SK-N-SH treated with all-trans-retinoic acid at 6 μM for 48 hours (cell line): Measurements from ENCODE around the gene CHD3.

ENCODE experiments used
- ARNTL ChIP-seq: fragments of 450-650 bp; formaldehyde crosslinking; IDR thresholded peaks from 2 replicates; pipeline ENCODE4 v1.5.0; 2020; ENCODE audit warnings: low read depth, mild to moderate bottlenecking, moderate library complexity, borderline replicate concordance
- CSDC2 ChIP-seq: fragments of 250-450 bp; sonication (Bioruptor Pico); IDR thresholded peaks from 2 replicates; pipeline ENCODE4 v1.5.0; 2020; ENCODE audit warnings: mild to moderate bottlenecking, moderate library complexity
- ESRRG ChIP-seq: fragments of 250-450 bp; sonication (Bioruptor Pico); IDR thresholded peaks from 2 replicates; pipeline ENCODE4 v1.6.1; 2021; ENCODE audit warnings: mild to moderate bottlenecking
- OSR1 ChIP-seq: fragments of 250-450 bp; sonication (Bioruptor Pico); IDR thresholded peaks from 2 replicates; pipeline ENCODE4 v1.8.0; 2022; ENCODE audit warnings: moderate library complexity, mild to moderate bottlenecking, inconsistent platforms
- TCF4 ChIP-seq: fragments of 250-450 bp; sonication (Bioruptor Pico); IDR thresholded peaks from 2 replicates; pipeline ENCODE4 v1.8.0; 2021; ENCODE audit warnings: mild to moderate bottlenecking, moderate library complexity, borderline replicate concordance
- ZFP3 ChIP-seq: fragments of 250-450 bp; sonication (Bioruptor Pico); IDR thresholded peaks from 2 replicates; pipeline ENCODE4 v1.5.0; 2020; ENCODE audit warnings: mild to moderate bottlenecking, moderate library complexity
- ZFP30 ChIP-seq: fragments of 450-650 bp; formaldehyde crosslinking; IDR thresholded peaks from 2 replicates; pipeline ENCODE4 v1.5.0; 2022; ENCODE audit warnings: mild to moderate bottlenecking, moderate library complexity
- ZNF565 ChIP-seq: fragments of 450-650 bp; formaldehyde crosslinking; conservative IDR thresholded peaks from 2 replicates; pipeline ENCODE4 v1.5.0; 2020; ENCODE audit warnings: low read depth, mild to moderate bottlenecking, moderate library complexity
- TF ChIP-seq, protein P1 (sequence below): fragments of 250-450 bp; sonication (Bioruptor Pico); IDR thresholded peaks from 2 replicates; pipeline ENCODE4 v1.8.0; 2021; ENCODE audit warnings: low read depth, mild to moderate bottlenecking, moderate library complexity, borderline replicate concordance
- TF ChIP-seq, protein P2 (sequence below): fragments of 250-450 bp; sonication (Bioruptor Pico); IDR thresholded peaks from 2 replicates; pipeline ENCODE4 v1.8.0; 2020; ENCODE audit warnings: mild to moderate bottlenecking, moderate library complexity, borderline replicate concordance
- TF ChIP-seq, protein P3 (sequence below): fragments of 250-450 bp; sonication (Bioruptor Pico); IDR thresholded peaks from 2 replicates; pipeline ENCODE4 v1.5.1; 2021; ENCODE audit warnings: mild to moderate bottlenecking, moderate library complexity

DNA sequence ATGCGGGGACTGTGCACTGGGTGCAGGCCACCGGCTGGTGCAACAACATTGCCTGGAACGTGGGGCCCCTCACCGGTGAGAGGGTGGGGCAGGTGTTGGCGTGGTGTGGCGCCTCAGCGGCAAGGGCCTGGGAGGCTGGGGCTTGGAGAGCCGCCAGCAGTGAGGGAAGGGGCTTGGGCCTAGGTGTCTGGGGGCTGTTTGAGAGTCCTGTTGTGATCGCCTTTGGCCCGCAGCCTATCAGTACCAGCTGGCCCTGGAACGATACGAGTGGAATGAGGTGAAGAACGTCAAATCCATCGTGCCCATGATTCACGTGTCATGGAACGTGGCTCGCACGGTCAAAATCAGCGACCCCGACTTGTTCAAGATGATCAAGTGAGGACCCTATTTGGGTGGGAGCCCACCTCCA lies 36.3 kb upstream of the CHD3 start:
- TF ChIP-seq, protein P1, sequence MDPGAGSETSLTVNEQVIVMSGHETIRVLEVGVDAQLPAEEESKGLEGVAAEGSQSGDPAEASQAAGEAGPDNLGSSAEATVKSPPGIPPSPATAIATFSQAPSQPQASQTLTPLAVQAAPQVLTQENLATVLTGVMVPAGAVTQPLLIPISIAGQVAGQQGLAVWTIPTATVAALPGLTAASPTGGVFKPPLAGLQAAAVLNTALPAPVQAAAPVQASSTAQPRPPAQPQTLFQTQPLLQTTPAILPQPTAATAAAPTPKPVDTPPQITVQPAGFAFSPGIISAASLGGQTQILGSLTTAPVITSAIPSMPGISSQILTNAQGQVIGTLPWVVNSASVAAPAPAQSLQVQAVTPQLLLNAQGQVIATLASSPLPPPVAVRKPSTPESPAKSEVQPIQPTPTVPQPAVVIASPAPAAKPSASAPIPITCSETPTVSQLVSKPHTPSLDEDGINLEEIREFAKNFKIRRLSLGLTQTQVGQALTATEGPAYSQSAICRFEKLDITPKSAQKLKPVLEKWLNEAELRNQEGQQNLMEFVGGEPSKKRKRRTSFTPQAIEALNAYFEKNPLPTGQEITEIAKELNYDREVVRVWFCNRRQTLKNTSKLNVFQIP: no peak
- TF ChIP-seq ZNF565 (CRISPR knock-in tag) (no peak), OSR1 (CRISPR knock-in tag) (no peak), CSDC2 (CRISPR knock-in tag) (no peak), TCF4 (no peak), ZFP3 (CRISPR knock-in tag) (no peak), ESRRG (CRISPR knock-in tag) (no peak), ARNTL (CRISPR knock-in tag) (no peak), ZFP30 (CRISPR knock-in tag) (no peak)
- TF ChIP-seq, protein P2, sequence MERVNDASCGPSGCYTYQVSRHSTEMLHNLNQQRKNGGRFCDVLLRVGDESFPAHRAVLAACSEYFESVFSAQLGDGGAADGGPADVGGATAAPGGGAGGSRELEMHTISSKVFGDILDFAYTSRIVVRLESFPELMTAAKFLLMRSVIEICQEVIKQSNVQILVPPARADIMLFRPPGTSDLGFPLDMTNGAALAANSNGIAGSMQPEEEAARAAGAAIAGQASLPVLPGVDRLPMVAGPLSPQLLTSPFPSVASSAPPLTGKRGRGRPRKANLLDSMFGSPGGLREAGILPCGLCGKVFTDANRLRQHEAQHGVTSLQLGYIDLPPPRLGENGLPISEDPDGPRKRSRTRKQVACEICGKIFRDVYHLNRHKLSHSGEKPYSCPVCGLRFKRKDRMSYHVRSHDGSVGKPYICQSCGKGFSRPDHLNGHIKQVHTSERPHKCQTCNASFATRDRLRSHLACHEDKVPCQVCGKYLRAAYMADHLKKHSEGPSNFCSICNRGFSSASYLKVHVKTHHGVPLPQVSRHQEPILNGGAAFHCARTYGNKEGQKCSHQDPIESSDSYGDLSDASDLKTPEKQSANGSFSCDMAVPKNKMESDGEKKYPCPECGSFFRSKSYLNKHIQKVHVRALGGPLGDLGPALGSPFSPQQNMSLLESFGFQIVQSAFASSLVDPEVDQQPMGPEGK (CRISPR knock-in tag): no peak
- TF ChIP-seq, protein P3, sequence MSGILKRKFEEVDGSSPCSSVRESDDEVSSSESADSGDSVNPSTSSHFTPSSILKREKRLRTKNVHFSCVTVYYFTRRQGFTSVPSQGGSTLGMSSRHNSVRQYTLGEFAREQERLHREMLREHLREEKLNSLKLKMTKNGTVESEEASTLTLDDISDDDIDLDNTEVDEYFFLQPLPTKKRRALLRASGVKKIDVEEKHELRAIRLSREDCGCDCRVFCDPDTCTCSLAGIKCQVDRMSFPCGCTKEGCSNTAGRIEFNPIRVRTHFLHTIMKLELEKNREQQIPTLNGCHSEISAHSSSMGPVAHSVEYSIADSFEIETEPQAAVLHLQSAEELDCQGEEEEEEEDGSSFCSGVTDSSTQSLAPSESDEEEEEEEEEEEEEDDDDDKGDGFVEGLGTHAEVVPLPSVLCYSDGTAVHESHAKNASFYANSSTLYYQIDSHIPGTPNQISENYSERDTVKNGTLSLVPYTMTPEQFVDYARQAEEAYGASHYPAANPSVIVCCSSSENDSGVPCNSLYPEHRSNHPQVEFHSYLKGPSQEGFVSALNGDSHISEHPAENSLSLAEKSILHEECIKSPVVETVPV (CRISPR knock-in tag): no peak
